ENCODE measurements around the gene FAM168B.

DNA sequence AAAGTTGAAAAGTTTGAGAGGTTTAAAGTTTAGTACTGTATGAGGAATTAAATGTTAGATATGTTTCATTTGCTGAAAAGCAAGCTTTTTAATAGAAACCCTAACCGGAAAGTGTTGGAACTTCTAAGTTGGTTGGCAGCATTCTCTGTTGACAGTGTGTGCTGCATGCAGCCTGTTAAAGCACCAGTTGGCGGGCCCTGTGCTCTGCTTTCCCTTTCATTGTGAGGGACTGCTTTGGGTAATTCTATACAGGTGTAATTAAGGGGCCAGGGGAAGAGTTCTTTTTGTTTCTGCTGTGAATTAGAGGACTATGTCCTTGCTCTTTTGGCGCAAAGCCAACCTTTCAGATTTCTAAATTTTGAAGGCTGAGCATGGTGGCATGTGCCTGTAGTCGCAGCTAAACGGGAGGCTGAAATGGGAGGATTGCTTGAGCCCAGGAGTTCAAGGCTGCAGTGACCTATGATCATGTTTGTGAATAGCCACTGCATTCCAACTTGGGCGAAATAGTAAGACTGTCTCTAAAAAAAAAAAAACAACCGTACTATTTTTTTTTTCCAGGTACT, 32.0 kb upstream of the FAM168B start:
- no peak for TF ChIP-seq POLR2A (IDR thresholded peaks at IDR 0.05)
- TF ChIP-seq, protein P1, sequence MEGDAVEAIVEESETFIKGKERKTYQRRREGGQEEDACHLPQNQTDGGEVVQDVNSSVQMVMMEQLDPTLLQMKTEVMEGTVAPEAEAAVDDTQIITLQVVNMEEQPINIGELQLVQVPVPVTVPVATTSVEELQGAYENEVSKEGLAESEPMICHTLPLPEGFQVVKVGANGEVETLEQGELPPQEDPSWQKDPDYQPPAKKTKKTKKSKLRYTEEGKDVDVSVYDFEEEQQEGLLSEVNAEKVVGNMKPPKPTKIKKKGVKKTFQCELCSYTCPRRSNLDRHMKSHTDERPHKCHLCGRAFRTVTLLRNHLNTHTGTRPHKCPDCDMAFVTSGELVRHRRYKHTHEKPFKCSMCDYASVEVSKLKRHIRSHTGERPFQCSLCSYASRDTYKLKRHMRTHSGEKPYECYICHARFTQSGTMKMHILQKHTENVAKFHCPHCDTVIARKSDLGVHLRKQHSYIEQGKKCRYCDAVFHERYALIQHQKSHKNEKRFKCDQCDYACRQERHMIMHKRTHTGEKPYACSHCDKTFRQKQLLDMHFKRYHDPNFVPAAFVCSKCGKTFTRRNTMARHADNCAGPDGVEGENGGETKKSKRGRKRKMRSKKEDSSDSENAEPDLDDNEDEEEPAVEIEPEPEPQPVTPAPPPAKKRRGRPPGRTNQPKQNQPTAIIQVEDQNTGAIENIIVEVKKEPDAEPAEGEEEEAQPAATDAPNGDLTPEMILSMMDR (IDR thresholded peaks at IDR 0.05): no peak

All from testis (tissue), 2 donors.